ENCODE results near the gene TEX261. TPM values are rescaled to one million over a fixed set of nuclear protein-coding genes. Genes with fewer than 3 reads are reported as not detected.

Gene TEX261
- total RNA-seq, 1 donor from 2014 or later = 54.1 TPM

- H3K4me3 Mint-ChIP-seq = no peak overlapping the region
- POLR2A ChIA-PET = no interaction called here
- DNase-seq (no peak), ATAC-seq (ENCODE audit: low read depth) (no peak)
- H3K27me3 Mint-ChIP-seq = peaks cover 30% of the 10 kb centered on the region
- no peaks in the 10 kb centered on the region for H3K9me3 Mint-ChIP-seq
- TF ChIP-seq, protein P1, sequence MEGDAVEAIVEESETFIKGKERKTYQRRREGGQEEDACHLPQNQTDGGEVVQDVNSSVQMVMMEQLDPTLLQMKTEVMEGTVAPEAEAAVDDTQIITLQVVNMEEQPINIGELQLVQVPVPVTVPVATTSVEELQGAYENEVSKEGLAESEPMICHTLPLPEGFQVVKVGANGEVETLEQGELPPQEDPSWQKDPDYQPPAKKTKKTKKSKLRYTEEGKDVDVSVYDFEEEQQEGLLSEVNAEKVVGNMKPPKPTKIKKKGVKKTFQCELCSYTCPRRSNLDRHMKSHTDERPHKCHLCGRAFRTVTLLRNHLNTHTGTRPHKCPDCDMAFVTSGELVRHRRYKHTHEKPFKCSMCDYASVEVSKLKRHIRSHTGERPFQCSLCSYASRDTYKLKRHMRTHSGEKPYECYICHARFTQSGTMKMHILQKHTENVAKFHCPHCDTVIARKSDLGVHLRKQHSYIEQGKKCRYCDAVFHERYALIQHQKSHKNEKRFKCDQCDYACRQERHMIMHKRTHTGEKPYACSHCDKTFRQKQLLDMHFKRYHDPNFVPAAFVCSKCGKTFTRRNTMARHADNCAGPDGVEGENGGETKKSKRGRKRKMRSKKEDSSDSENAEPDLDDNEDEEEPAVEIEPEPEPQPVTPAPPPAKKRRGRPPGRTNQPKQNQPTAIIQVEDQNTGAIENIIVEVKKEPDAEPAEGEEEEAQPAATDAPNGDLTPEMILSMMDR (IDR thresholded peaks at IDR 0.05) = no peak
- H3K27ac Mint-ChIP-seq = no peak overlapping the region
- intact Hi-C loops (cut with micrococcal nuclease) = no loop called here
- CTCF ChIA-PET = interaction anchor here (1.1 kb wide), 1 partner anchor 40 kb away, joined by 3 read pairs; no protein-coding TSS in a partner anchor
- H3K4me1 Mint-ChIP-seq = peaks cover 12% of the 10 kb centered on the region
- H3K36me3 Mint-ChIP-seq (ENCODE audit: low read depth) = no peaks in the 10 kb centered on the region
Measured at GRCh38 chr2:70962211-70962884, 32.3 kb downstream of the TEX261 start.

GRCh38 chr2:70961648-70961994, 33.1 kb downstream of the TEX261 start:
- Mint-ChIP-seq H3K36me3 (ENCODE audit: low read depth) (no peaks in the 10 kb centered on the region), H3K4me3 (no peak overlapping the region)

GRCh38 chr2:70960833-70961647, 33.6 kb downstream of the TEX261 start:
- Mint-ChIP-seq H3K36me3 (ENCODE audit: low read depth) (no peaks in the 10 kb centered on the region), H3K4me3 (no peak overlapping the region), H3K9me3 (no peaks in the 10 kb centered on the region), H3K27ac (no peak overlapping the region), H3K27me3 (peaks cover 33% of the 10 kb centered on the region), H3K4me1 (peaks cover 12% of the 10 kb centered on the region)
- ATAC-seq (ENCODE audit: low read depth) (no peak), DNase-seq (no peak)
- TF ChIP-seq, protein P1 (IDR thresholded peaks at IDR 0.05) = no peak
- CTCF ChIA-PET = interaction anchor here (0.6 to 1.0 kb wide), 3 partner anchors 15 to 114 kb away, joined by 3 to 4 read pairs (median 3); no protein-coding TSS in a partner anchor
- POLR2A ChIA-PET = no interaction called here
- intact Hi-C loops (cut with micrococcal nuclease) = no loop called here

More at GRCh38 chr2:70961648-70961994, 33.1 kb downstream of the TEX261 start:
- TF ChIP-seq, protein P1 (IDR thresholded peaks at IDR 0.05) = no peak
- intact Hi-C loops (cut with micrococcal nuclease) = no loop called here
- peaks cover 32% of the 10 kb centered on the region for H3K27me3 Mint-ChIP-seq
- H3K4me1 Mint-ChIP-seq = peaks cover 12% of the 10 kb centered on the region
- DNase-seq (no peak), ATAC-seq (ENCODE audit: low read depth) (no peak)
- H3K9me3 Mint-ChIP-seq = no peaks in the 10 kb centered on the region
- POLR2A ChIA-PET = no interaction called here
- CTCF ChIA-PET = interaction anchor here (0.6 to 1.0 kb wide), 3 partner anchors 15 to 114 kb away, joined by 3 to 4 read pairs (median 3); no protein-coding TSS in a partner anchor
- H3K27ac Mint-ChIP-seq = no peak overlapping the region

DNA sequence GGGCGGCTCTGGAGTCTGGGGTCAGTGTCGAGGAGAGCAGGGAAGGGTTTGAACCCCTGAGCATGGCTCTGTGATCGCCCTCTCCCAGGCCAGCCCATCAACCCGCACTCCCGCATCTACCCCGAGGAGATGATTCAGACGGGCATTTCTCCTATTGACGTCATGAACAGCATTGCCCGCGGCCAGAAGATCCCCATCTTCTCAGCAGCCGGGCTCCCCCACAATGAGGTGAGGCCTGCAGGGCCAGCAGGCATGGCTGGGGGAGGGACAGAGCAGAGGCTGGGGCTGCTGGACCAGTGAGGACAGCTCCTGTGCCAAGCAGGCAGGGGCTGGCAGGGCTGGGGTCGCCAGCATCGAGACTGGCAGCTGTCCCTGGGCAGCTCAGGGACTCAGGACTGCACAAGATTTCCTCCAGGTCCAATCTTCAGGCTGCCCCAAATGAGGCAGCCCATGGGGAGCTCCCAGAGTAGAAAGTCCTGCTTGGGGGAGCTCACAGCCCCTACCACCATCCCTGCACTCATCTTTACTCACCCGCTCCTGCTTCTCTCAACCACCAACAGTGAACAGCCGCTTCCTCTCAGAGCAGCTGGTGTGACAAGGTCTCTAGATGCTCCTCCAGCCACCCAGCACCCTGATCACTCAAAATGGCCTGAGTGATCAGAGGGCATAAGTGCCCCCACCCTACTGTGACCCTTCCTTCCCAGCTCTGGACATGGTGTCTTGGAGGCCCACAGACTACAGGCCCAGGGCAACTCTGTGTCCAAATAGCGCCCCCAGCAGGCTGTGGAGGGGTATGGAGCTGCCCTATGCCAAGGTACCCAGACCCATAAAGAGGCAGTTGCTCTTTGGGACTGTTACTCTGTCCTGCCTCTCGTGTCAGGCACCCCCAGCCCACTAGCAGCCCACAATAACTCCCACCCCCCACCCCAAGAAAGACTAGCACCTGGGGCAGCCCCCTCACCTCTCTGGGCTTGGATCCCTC, 34.5 kb downstream of the TEX261 start:
- Mint-ChIP-seq H3K27me3 (peaks cover 39% of the 10 kb centered on the region), H3K4me1 (peaks cover 10% of the 10 kb centered on the region), H3K9me3 (no peaks in the 10 kb centered on the region), H3K27ac (no peak overlapping the region), H3K36me3 (ENCODE audit: low read depth) (no peaks in the 10 kb centered on the region), H3K4me3 (no peak overlapping the region)
- intact Hi-C loops (cut with micrococcal nuclease) = no loop called here
- no peak for ATAC-seq (ENCODE audit: low read depth)
- CTCF ChIA-PET = no interaction called here
- TF ChIP-seq, protein P1 (IDR thresholded peaks at IDR 0.05) = no peak
- no peak for DNase-seq
- POLR2A ChIA-PET = no interaction called here

All from activated B cell treated with CpG ODN at 0.5 μM for 24 hours (primary cell).